Inferior parietal cortex (tissue), 1 donor: ENCODE results near the gene C8A.

Source experiments
- DNase-seq: peaks from one replicate; pipeline ENCODE4 v3.0.0-alpha.2; 2016; ENCODE audit errors: extremely low spot score

Gene C8A

DNA sequence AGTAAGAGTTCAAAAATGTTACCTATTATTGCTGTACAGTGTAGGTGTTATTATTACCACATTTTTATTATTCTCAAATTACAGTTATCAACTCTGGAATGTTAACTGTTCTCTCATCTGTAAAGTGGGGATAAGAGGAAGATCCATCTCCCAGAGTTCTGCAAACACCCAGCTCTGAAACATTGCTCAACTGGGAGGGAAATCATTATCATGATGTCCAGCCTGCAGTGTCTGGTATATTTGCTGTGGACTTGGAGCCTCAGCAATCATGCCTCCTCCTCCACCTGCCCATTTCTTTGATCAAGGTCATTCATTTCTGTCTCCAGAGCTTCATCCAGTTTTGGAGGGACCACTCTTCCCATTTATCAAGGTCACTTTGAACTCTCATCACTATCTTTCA is 39.4 kb downstream of the C8A start:
- no peak for DNase-seq

DNA sequence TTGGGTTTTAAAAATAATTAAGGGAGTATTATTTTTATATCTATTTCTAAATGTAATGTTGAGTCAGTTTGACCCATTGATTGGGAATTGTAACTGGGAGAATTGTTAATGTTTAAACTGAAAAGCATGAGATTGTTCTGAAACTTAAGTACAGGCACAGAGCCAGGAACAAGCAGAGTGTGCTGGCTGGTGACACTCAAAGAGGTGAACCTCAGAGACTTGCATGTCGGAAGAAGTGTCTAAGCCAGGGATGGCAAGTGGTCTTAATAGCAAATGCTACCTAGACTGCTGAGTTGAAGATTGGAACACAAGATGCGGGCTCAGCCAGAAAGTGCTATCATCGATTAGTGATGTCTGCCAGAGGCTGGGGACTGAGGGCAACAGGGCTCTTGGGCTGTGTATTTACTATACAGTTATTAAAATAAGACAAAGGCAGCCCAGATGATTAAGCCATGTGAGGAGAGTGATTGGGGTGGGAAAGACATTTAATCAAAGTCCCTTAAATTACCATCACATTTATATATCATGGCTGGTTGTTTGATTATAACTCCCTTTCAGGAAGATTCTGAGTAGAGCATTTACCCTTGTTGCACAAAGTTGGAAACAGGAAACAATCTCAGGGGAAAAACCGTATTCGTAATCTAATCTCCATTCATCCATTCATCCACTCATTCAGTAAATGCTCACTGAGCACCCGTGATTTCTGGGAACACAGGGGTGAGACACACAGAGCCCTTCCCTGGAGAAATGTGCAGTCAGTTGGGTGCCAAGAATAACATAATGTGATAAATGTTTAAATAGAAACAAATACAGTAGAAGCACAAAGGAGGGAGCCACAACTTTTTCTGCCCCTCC is 42.8 kb downstream of the C8A start:
- DNase-seq: no peak

DNA sequence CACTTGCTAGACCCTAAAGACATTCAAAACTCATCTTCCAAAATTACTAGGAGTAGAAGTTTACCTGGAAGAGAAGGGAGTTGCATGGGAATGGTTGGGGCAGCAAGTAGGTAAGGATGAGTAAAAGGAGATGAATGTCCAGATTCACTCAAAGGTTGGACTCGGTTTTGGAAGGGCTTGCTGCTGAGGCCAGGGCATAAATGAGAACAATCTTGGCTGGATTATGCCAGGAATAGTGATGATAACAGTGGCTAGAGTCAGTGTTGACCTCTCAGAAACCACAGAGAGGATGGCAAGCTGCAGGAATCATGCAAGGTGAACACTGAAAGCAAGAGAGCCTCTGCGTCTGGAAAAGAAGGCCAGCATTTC is 43.4 kb downstream of the C8A start:
- DNase-seq: no peak

DNA sequence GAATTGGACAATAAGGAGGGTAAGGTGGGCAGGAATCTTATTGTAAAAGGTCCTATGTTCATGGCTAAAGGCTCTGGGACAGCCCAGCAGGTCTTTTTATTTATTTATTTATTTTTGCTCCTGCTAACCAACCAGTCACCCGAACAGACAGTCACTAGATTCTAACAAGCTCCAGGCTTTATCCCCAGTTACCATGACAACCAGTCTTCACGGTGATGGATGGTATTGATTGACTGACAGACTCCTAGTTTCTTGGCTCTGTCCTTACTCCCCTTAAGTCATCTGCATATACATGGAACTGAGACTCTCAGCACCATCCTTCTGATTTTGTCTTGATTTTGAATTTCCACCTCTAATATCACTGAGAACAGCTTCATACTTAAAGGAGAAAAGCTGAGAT is 44.3 kb downstream of the C8A start:
- DNase-seq: no peak

DNA sequence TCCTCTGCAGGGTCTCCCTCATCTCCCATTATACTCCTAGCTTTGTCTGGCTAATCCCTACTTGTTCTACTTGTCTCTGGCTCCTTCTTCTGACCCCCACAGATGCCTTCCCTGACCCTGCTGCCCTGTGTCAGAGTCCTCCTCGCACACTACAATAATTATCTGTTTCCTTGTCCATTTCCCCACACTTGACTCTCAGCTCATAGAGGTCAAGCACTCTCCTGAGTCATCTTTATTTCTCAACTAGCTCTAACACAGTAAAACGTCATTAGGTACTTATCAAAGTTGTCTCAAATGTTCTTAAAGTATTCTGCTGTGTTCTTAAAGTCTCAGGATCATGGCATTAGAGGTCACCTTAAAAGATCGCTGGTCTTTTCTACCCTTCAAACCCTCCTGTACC is 47.1 kb downstream of the C8A start:
- no peak for DNase-seq

DNA sequence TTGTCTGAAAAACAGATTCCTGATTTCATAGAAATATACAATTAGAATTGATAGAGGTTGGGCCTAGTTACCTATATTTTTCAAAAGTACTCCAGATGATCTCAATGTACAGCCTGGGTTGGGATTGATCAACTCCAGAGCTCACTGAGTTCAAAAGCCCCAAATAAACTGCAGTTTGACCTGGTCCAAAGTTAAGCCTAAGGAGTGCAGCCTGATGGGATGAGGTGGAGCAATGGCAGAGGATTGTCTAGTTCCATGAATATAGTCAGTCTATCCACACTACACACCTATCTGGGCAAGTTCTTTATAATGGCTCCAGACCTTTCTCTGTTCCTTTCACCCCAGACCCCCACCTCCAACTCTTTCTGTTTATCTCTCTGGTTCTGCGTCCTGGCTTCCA is 49.2 kb downstream of the C8A start:
- no peak for DNase-seq

DNA sequence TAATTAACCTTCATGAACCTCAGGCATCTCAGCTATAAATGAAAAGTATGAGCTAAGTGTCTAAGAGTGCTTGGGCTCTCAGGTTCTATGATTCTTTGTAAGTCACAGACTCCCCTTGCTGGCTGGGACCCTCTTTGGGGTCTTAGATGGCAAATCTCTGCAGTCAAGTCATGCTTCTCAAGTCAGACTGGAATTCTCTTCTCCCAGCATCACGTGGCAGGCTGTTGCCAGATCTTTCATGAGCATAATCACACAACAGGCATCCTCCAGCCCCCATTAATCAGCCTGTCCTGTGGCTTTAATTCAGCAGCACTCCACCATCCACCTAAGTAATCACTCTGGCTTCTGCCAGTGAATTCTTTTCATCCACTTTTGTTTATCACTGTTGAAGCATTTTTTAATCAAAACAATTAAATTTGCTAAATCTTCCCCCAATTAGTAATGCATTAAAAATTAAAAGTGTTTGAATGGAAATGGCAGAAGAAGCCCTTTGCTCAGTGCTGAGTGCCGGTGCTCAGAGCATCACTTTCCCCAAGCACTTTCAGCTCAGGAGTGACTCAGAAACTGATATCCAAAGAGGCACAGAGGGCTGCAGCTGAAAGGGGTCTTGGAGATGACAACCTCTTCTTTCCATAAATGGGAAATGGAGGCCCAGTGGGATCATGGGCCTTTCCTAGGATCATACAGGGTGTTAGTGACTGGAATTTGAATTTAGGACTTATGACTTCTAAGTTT is 50.2 kb downstream of the C8A start:
- DNase-seq: no peak

DNA sequence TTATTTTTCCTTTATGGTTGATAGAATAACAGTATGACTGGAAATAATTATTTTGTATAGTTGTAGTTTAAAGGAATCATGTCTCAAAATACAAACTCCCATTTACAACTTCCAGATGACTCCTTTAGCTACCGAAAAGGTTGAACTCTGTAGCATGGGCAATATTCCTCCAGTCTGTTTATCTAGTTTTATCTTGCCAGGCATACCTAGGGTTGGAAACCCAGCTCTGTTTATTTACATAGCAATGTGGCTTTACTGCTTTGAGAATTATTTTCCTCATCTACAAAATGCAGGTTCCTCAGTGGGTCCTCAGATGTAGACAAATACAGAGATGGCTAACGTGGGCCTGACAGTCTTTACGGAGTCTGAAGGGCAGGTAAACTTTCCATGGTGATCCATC is 51.1 kb downstream of the C8A start:
- no peak for DNase-seq

DNA sequence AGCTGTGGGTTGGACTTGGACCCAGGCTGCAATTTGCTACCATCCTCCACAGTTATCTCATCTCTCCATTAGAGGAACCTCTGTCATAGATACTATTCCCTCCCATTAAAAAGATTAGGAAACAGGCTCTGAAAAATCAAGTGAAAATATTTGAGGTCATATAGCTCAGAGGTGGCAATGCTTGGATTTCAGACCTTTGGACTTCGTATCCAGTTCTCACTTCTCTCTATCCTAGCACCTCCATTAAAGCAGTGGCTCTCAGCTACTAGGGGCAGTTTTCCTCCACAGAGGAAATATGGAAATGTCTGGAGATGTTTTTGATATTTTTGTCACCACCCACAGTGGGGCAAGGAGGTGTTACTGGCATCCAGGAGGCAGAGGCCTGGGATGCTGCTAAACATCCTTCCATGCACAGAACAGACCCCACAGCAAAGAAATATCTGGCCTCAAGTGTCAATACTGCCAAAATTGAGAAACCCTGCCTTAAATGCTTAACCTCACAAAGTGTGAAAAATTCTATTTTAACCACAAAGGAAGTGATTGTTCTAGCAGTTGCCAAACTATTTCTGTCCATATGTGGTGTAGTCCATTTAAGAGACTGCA is 54.1 kb downstream of the C8A start:
- peak; percentile 13 for DNase-seq

DNA sequence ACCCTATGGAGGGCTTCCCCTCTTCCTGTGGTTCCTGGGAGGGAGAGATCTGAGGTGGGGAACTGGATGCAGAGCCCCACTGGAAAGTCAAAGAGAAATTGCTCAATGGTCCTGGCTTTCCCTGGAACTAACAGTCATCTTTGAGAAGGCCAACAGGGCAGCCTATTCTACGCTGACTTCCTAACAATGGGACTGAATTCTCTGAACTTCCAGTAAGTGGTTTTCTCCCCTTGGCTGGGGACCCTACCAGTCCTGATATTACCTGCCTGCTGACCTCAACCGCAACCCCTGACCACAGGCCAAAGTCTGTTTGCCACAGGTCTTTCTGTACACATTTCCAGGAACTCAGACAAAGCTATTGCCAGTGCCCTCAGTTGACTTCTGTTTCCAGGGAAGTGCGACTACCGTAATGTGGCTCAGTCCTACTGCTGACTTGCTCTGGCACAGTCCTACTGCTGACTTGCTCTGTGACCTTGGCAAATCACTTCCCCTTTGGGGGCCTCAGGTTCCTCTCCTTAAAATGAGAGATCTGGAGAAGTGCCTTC is 55.9 kb downstream of the C8A start:
- DNase-seq: no peak

DNA sequence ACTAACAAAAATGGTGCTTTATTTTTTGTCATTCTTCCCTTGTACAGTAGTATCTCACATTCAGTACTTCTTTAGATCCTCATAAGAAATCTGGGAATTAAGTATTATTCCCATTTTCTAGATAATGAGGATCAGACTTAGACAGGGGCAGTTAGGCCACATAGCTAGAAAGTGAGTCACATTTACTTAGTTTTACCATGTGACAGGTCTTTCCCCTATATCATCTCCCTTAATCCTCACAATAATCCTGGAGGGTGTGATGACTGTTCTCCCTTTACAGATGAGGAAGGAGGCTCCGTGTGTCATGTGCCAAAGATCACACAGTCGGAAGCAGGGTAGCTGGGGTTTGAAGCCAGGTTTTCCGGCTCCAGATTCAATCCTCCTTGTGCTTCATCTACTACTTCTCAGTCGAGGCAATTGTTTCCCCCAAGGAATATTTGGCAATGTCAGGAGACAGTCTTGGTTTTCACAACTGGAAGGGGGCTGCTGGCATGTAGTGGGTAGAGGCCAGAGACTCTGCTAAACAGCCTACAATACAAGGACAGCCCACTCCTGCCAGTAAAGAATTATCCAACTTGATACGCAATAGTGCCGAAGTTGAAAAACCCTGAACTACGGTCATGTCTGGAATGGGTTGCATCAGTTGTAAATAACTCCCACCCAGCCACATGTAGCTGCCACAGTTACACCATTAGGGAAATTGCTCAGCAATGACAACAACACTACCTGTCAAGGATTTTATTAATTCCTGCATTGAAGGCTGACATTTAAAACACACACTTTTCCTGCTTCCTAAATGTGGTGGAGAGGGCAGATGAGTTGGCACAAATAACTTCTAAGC is 56.7 kb downstream of the C8A start:
- DNase-seq: no peak

DNA sequence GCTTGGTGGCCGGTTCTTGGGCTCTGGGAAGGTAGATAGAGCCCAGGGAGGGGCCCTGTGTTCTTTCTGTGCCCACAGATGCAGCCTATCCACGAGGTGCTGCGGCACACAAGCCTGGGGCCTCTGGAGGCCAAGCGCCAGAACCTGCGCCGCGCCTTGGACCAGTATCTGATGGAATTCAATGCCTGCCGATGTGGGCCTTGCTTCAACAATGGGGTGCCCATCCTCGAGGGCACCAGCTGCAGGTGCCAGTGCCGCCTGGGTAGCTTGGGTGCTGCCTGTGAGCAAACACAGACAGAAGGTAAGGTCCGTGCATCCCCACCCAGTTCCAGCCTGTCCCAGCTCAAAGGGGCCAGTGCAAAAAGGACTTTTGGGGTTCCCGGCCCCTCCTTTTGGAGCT is 57.7 kb downstream of the C8A start:
- DNase-seq: no peak

DNA sequence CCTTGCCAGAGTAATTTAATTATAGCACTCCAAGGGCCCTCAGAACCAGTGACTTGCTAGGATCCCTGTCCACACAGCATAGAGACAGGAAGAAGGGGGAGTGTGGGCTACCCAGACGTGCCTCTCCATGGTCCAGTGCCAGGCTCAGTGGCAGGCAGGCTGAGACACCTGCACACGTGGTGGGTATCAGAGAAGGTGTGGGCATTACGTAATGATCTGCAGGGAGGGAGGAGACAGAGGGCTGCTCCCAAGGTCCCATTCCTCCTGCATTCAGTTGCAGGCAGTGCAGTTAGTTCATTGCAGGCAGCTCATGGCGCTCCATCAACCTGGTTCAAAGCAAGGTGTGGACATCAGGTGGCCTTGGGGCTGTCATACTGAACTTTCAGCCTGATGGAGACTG is 61.4 kb downstream of the C8A start:
- DNase-seq: no peak

DNA sequence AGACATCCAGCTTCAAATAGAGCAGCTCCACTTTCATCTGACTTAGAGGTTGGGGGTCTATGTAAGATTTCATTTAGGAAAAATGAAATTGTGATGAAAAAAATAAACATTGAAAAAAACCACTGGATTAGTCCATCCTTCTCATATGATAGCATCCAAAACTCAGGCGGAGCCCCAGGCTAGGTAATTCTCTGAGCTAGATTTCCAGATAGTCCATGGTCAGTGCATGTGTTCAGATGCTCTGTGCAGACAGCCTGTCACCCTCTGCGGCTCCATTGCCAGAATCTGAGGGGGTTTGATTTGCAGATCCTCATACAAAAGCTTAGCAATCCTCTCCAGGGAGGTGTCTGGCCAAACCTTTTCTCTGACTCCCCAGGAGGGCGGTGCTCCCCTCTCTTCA is 62.0 kb downstream of the C8A start:
- no peak for DNase-seq

DNA sequence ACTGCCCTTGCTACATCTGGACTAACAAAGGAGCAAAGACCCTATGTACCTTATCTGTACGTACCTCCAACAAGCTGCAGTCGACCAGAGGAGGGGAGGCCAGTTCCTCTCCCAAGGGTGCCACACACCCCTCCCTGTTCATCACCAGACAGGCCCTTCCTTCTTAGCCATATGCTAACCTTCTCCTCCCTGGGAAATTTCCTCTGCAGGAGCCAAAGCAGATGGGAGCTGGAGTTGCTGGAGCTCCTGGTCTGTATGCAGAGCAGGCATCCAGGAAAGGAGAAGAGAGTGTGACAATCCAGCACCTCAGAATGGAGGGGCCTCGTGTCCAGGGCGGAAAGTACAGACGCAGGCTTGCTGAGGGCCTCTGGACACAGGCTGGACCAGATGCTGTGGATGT is 62.8 kb downstream of the C8A start:
- no peak for DNase-seq

DNA sequence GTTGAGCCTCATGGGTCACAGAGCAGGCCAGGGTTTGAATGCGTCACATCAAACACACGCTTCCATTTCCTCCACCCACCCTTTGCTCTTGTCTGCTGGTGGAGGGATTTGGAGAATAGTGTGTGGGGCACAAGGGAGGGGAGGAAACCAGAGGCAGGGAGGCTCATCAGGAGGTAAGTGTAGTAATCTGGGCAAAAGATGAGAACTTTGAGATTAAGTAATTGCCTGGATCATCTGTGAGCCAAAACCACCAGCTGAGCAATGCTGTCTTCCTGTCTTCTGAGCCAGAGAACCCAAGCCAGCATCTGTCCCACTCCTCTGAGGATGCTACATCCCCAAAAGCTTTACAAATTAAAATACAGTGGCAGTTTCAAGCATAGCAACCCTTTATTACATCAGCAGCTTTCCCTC is 66.0 kb downstream of the C8A start:
- no peak for DNase-seq

DNA sequence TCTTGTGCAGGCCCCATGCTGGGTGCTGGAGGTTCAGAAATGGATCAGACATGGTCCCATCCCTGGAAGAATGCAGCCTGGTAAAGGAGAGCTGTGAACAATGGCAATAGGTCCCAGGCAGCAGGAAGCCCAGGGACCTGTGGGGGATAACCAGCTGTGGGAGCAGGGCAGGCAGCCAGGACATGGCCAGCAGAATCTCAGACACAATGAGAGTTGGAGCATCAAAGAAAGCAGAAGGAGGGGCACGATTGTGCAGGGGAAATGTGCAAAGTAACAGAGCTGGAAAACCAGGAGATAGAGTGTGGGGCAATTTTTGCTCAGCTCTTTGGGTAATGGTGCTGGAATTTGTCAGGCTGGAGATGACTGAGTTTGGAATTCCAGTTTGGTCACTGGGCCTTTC is 66.9 kb downstream of the C8A start:
- DNase-seq: no peak

DNA sequence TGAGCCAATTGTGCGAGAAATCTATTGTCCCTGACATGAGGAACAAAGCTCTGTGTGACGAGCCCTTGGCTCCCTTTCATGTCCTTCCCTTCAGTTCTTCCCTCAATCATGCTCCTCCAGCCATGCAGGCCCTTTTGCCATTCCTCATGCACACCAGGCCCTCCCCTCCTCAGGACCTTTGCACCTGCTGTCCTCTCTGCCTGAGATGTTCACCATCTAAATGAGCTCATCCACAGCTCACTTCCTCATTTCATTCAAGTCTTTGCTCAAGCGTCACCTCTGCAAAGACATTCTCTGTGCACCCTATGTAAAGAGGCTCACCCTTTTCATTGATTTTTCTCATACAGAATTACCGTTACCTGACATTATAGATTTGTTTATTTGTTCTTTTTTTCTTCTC is 67.5 kb downstream of the C8A start:
- DNase-seq: no peak

DNA sequence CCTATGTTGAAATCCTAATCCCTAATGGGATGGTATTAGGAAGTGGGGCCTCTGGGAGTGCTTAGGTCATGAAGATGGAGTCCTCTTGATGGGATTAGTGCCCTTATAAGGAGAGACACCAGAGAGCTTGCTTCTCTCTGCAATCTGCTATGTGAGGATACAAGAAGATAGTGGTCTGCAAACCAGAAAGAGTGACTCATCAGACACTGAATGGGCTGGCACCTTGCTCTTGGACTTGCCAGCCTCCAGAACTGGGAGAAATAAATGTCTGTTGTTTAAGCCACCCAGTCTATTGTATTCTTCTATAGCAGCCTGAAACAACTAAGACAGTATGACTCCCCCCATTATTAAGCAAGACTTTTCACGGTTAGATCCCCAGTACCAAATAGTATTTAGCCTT is 67.9 kb downstream of the C8A start:
- DNase-seq: no peak

DNA sequence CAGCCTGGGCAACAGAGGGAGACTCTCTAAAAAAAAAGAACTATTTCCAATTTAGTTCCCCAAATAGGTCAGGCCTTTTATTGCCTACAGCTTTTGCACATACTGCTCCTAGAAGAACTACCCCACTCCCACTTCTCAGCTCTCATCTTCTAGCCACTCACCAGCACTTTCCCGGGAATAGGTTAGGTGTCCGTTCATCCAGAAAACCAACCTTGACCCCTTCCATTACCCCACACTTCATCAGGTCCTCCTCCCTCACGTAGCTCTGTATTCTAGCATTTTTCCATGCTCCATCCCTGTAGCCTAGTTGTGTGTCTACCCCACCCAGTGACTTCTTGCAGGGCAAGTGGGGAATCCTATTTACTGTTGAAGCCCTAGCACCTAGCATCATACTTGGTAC is 68.6 kb downstream of the C8A start:
- no peak for DNase-seq

DNA sequence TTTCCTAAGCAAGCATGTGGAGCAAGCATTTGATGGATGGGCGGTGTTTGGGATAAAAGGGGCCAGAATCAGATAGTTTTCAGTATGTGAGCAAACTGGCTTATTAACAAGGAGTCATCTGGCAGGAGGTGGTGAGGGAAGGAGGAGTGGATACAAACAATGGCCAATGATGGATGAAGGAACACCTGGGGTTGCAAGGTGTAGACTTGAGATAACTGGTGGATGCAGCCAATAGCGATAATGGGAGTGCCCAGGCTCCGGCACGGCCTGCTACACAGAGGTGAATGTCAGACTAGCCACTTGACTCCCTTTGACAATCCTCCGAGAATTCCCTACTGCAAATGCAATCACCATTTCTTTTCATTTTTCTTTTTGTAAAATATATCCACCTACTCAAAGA is 69.5 kb downstream of the C8A start:
- no peak for DNase-seq

DNA sequence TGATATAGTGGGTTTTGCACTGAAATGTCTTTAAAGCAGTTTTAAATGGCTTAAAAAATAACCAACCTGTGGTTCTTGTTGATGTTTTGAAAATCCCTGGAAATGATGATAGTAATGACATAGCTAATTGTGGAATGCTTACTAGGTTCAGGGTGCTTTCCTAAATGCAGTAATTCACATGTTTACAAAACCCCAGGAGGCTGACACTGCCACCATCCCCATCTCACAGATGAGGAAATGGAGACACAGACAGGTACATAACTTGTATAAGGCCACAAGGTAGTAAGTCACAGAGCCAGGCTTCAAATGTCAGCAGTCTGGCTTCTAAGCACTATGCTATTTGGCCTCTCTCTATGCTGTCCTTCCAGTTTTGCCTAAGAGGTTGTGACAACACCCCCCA is 70.6 kb downstream of the C8A start:
- no peak for DNase-seq
